Smooth muscle cell (in vitro differentiated cells): ENCODE results near the gene PYCR2. TPM values are rescaled to one million over a fixed set of nuclear protein-coding genes. Genes with fewer than 3 reads are reported as not detected.

Experiments
- DNase-seq: peaks from one replicate; lab custom pipeline; 2025; ENCODE audit not compliant: unreplicated experiment; lab: John Stamatoyannopoulos, UW
- H2AFZ ChIP-seq: fragments of 200-600 bp; sonication (generic); 2 replicates; pipeline ENCODE4 v1.6.0; 2016; ENCODE audit warnings: antibody characterized with exemption, low read depth, mild to moderate bottlenecking
- H3F3A ChIP-seq: fragments of 200-600 bp; sonication (generic); 2 replicates; pipeline ENCODE4 v1.6.0; 2017; ENCODE audit warnings: antibody characterized with exemption, low read depth
- H3K27ac ChIP-seq: fragments of 200-600 bp; sonication (generic); 2 replicates; pipeline ENCODE4 v1.5.1; 2016; ENCODE audit warnings: low read depth, mild to moderate bottlenecking
- H3K27me3 ChIP-seq: fragments of 200-600 bp; sonication (generic); 2 replicates; pipeline ENCODE4 v1.6.1; 2016; ENCODE audit warnings: low read depth, mild to moderate bottlenecking
- H3K36me3 ChIP-seq: fragments of 200-600 bp; sonication (generic); 2 replicates; pipeline ENCODE4 v1.5.1; 2016; ENCODE audit warnings: low read depth
- H3K4me1 ChIP-seq: fragments of 200-600 bp; sonication (generic); 2 replicates; pipeline ENCODE4 v1.5.1; 2016; ENCODE audit warnings: low read depth
- H3K4me2 ChIP-seq: fragments of 200-600 bp; sonication (generic); 2 replicates; pipeline ENCODE4 v1.6.0; 2016; ENCODE audit warnings: mild to moderate bottlenecking
- H3K4me3 ChIP-seq: fragments of 200-600 bp; sonication (generic); 2 replicates; pipeline ENCODE4 v1.5.1; 2016; ENCODE audit warnings: mild to moderate bottlenecking
- H3K79me2 ChIP-seq: fragments of 200-600 bp; sonication (generic); 2 replicates; pipeline ENCODE4 v1.6.0; 2016; ENCODE audit warnings: low read depth, mild to moderate bottlenecking
- H3K9ac ChIP-seq: fragments of 200-600 bp; sonication (generic); 2 replicates; pipeline ENCODE4 v1.6.0; 2016; ENCODE audit warnings: low read depth
- H3K9me3 ChIP-seq: fragments of 200-600 bp; sonication (generic); replicated peaks from 2 replicates; pipeline ENCODE4 v1.5.1; 2016; ENCODE audit warnings: low read depth
- H4K20me1 ChIP-seq: fragments of 200-600 bp; sonication (generic); 2 replicates; pipeline ENCODE4 v1.6.0; 2016; ENCODE audit warnings: low read depth
- WGBS: methylation state at CpG from one replicate; pipeline ENCODE4 v1.1.7; 2016; ENCODE audit warnings: low lambda C conversion rate; 5-methylcytosine and 5-hydroxymethylcytosine counted together
- polyA plus RNA-seq: library from polyadenylated mRNA; unstranded; fragments of >200 nt; fragmentation: Nextera tagmentation; extraction: Ambion mirVana; gene quantifications from 2 replicates; pipeline ENCODE4 v1.2.1, GENCODE V29; 2016
- total RNA-seq: library from RNA; depleted of rRNA; stranded (reverse); fragments of >200 nt; gene quantifications from 2 replicates; pipeline ENCODE4 v1.2.3, GENCODE V29; 2014
- TF ChIP-seq, protein P1 (sequence below): fragments of 200-600 bp; sonication (generic); IDR thresholded peaks from 2 replicates; pipeline ENCODE4 v1.5.1; 2017; ENCODE audit warnings: borderline replicate concordance, mild to moderate bottlenecking, antibody characterized with exemption; ENCODE audit not compliant: insufficient read depth, poor library complexity, severe bottlenecking

The PYCR2 gene
- total and polyA plus RNA-seq, 2 experiments from 2014 or later = 20.1 to 40.5 TPM

DNA sequence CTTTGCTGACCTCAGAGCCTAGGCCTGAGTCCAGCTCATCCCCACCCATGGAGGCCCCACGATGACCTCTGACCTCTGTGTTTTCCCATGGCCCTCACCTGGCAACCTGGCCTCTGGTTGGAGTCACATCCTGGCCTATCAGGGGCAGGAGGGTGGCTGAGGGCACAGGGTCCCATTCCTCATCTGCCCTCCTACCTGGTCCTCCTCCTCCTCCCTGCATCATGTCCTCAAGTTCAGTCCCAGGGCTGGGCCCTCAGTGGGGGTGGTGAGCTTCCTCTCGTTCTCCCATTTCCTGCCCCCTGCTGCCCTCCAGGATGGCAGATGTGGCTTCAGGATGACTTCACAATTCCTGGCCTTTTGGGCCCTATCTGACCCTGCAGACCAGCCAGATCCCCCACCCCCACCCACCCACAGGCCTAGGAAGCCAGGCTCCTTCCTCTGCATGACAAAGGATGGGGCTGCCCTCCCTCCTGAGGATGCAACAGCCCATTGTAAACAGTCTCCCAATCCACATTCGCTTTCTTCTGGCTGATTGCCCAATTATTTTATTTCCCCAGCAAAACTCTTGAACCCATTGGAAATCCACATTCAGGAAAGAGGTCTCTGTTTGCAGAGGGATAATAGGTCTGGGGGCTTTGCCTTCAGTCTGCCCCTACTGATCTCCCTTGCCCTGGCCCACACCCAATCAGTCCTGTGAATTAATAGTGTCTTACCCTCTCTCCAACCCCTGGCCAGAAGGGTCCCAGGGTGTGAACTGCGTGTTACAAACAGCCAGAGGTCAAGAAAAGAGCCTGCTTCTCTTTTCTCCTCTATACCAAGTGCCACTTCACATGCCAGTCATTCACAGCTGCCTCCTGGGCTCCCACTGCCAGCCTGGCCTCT, 24.8 kb downstream of the PYCR2 start:
- TF ChIP-seq, protein P1, sequence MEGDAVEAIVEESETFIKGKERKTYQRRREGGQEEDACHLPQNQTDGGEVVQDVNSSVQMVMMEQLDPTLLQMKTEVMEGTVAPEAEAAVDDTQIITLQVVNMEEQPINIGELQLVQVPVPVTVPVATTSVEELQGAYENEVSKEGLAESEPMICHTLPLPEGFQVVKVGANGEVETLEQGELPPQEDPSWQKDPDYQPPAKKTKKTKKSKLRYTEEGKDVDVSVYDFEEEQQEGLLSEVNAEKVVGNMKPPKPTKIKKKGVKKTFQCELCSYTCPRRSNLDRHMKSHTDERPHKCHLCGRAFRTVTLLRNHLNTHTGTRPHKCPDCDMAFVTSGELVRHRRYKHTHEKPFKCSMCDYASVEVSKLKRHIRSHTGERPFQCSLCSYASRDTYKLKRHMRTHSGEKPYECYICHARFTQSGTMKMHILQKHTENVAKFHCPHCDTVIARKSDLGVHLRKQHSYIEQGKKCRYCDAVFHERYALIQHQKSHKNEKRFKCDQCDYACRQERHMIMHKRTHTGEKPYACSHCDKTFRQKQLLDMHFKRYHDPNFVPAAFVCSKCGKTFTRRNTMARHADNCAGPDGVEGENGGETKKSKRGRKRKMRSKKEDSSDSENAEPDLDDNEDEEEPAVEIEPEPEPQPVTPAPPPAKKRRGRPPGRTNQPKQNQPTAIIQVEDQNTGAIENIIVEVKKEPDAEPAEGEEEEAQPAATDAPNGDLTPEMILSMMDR = no peak
- DNase-seq = no peak
- no peak overlapping the region for H2AFZ ChIP-seq

DNA sequence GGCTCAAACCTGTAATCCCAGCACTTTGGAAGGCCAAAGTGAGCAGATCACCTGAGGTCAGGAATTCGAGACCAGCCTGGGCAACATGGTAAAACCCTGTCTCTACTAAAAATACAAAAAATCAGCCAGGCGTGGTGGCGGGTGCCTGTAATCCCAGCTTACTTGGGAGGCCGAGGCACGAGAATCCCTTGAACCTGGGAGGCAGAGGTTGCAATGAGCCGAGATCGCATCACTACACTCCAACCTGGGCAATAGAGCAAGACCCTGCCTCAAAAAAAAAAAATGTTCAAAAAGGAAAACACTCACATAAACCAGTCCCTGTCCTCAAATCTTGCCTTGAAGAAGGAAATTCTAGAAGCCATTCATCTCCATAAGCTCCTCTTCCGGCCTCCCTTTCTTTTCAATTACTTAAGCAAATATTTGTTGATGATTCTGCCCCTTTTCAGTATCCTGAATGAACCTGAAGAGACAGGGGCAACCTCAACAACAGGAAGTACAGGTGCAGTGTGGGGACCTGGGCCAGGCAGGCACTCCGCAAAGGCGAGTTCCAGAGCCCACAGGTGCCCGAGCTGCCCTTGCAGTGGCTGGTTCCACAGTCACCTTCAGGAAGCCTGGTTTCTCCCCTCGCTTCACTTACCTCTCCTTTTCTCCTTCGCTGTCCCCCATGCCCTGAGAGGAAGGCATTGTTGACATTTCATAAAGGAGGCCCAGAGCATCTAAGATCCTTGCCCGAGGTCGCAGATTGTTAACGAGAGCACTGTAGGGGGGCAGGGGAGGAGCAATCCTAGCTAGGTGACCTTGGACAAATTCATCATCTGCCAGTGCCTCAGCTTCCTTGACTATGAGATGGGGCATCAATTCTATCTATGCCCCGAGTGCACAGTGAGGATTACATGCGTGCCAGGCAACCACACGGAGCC, 26.2 kb downstream of the PYCR2 start:
- 92% methylated on average over 19 of the region's 19 CpGs for WGBS
- Histone ChIP-seq H3K4me3 (no peak overlapping the region), H3K79me2 (no peaks in the 10 kb centered on the region), H2AFZ (no peak overlapping the region), H3K4me2 (no peak overlapping the region), H3K36me3 (no peaks in the 10 kb centered on the region), H3K9me3 (no peaks in the 10 kb centered on the region), H3K27ac (no peak overlapping the region), H3F3A (no peaks in the 10 kb centered on the region), H3K27me3 (no peaks in the 10 kb centered on the region), H3K4me1 (peaks cover 8% of the 10 kb centered on the region), H3K9ac (no peak overlapping the region), H4K20me1 (no peaks in the 10 kb centered on the region)
- TF ChIP-seq, protein P1 = no peak
- DNase-seq = no peak

More for the DNA sequence above, 24.8 kb downstream of the PYCR2 start:
- H3F3A ChIP-seq = no peaks in the 10 kb centered on the region
- H4K20me1 ChIP-seq = no peaks in the 10 kb centered on the region
- no peaks in the 10 kb centered on the region for H3K9me3 ChIP-seq
- H3K27ac ChIP-seq = no peak overlapping the region
- 25% methylated on average over 4 of the region's 4 CpGs for WGBS
- no peak overlapping the region for H3K9ac ChIP-seq
- H3K27me3 ChIP-seq = no peaks in the 10 kb centered on the region
- no peak overlapping the region for H3K4me3 ChIP-seq
- no peaks in the 10 kb centered on the region for H3K36me3 ChIP-seq
- no peak overlapping the region for H3K4me2 ChIP-seq
- no peaks in the 10 kb centered on the region for H3K79me2 ChIP-seq
- peaks cover 8% of the 10 kb centered on the region for H3K4me1 ChIP-seq

DNA sequence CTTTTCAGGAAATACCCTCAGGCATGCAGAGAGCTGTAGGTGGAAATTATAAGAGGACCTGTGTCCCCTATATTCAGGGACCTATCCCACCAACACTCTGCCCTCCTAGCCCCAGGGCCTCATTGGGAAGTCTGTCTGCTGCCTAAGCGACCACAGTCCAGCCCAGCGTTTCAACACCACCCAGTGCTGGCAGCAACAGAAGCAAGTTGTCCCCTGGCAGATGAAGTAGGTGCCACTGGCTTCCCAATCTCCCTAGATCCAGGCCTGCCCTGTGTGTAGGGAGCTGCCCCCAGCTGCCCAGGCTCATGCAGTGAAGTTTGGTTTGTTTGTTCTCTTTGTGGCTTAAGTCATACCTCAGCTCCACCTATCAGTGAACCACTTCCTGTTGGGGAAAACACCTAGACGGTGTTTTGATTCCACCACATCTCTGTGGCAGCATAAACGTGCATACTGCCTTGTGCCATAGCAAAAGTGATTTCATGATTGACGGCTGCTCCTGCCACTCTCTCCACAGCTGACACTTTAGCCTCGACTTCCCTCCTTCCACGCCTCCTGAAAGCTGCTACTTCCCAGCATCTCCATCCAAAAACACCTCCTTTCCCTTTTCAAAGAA, 27.0 kb downstream of the PYCR2 start:
- H4K20me1 ChIP-seq = no peaks in the 10 kb centered on the region
- no peak for DNase-seq
- peaks cover 8% of the 10 kb centered on the region for H3K4me1 ChIP-seq
- H3K36me3 ChIP-seq = no peaks in the 10 kb centered on the region
- no peak overlapping the region for H2AFZ ChIP-seq
- no peak overlapping the region for H3K27ac ChIP-seq
- H3K27me3 ChIP-seq = no peaks in the 10 kb centered on the region
- H3K79me2 ChIP-seq = no peaks in the 10 kb centered on the region
- H3K4me3 ChIP-seq = no peak overlapping the region
- no peaks in the 10 kb centered on the region for H3F3A ChIP-seq
- H3K9me3 ChIP-seq = no peaks in the 10 kb centered on the region
- no peak overlapping the region for H3K9ac ChIP-seq
- TF ChIP-seq, protein P1 = no peak
- H3K4me2 ChIP-seq = no peak overlapping the region
- WGBS = 65% methylated on average over 7 of the region's 7 CpGs
